ENCODE measurements around the gene NFIA.

GRCh38 chr1:61448914-61449313 lies 366.6 kb downstream of the NFIA start:
- TF ChIP-seq, protein P1, sequence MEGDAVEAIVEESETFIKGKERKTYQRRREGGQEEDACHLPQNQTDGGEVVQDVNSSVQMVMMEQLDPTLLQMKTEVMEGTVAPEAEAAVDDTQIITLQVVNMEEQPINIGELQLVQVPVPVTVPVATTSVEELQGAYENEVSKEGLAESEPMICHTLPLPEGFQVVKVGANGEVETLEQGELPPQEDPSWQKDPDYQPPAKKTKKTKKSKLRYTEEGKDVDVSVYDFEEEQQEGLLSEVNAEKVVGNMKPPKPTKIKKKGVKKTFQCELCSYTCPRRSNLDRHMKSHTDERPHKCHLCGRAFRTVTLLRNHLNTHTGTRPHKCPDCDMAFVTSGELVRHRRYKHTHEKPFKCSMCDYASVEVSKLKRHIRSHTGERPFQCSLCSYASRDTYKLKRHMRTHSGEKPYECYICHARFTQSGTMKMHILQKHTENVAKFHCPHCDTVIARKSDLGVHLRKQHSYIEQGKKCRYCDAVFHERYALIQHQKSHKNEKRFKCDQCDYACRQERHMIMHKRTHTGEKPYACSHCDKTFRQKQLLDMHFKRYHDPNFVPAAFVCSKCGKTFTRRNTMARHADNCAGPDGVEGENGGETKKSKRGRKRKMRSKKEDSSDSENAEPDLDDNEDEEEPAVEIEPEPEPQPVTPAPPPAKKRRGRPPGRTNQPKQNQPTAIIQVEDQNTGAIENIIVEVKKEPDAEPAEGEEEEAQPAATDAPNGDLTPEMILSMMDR (IDR thresholded peaks at IDR 0.05): no peak
- no peak for TF ChIP-seq POLR2A (IDR thresholded peaks at IDR 0.05)

Data from Peyer's patch (tissue), 4 donors.